HG02852 (cell line): Measurements from ENCODE around the gene ESPNL.

Experiments used
- ATAC-seq: cut with Tn5 transposase; IDR thresholded peaks from one replicate; pipeline ENCODE4 v1.9.1; 2021; ENCODE audit warnings: mild to moderate bottlenecking, moderate library complexity; ENCODE audit not compliant: unreplicated experiment

Gene ESPNL

GRCh38 chr2:238140040-238140439, 39.9 kb downstream of the ESPNL start:
- no peak for ATAC-seq

GRCh38 chr2:238140721-238141540, 40.8 kb downstream of the ESPNL start:
- ATAC-seq, result no peak

- no peak for ATAC-seq
These were observed 41.6 kb downstream of the ESPNL start for GRCh38 chr2:238141541-238142318.

- ATAC-seq, result no peak
These were observed 42.5 kb downstream of the ESPNL start for GRCh38 chr2:238142382-238143205.

GRCh38 chr2:238143239-238143951, 43.3 kb downstream of the ESPNL start:
- no peak for ATAC-seq

- ATAC-seq, result no peak
These were observed 44.1 kb downstream of the ESPNL start for GRCh38 chr2:238144262-238144661.

- ATAC-seq, result no peak
These were observed 44.9 kb downstream of the ESPNL start for GRCh38 chr2:238145046-238145445.

GRCh38 chr2:238145851-238146250, 45.7 kb downstream of the ESPNL start:
- no peak for ATAC-seq

GRCh38 chr2:238146884-238147544, 46.9 kb downstream of the ESPNL start:
- ATAC-seq, result no peak

- no peak for ATAC-seq
These were observed 48.8 kb downstream of the ESPNL start for GRCh38 chr2:238148981-238149380.

GRCh38 chr2:238149841-238150572, 49.9 kb downstream of the ESPNL start:
- no peak for ATAC-seq

GRCh38 chr2:238150686-238151085, 50.5 kb downstream of the ESPNL start:
- no peak for ATAC-seq

GRCh38 chr2:238151205-238151604, 51.1 kb downstream of the ESPNL start:
- no peak for ATAC-seq

GRCh38 chr2:238151628-238152235, 51.6 kb downstream of the ESPNL start:
- no peak for ATAC-seq

GRCh38 chr2:238152771-238153688, 52.9 kb downstream of the ESPNL start:
- ATAC-seq, result no peak

- ATAC-seq, result no peak
These were observed 54.4 kb downstream of the ESPNL start for GRCh38 chr2:238154570-238154969.

GRCh38 chr2:238155051-238155760, 55.1 kb downstream of the ESPNL start:
- ATAC-seq, result no peak
